Renal cortex interstitium (tissue), 3 donors: ENCODE measurements around the gene GJA4. TPM values are rescaled to one million over a fixed set of nuclear protein-coding genes. Genes with fewer than 3 reads are reported as not detected.

Source experiments
- polyA plus RNA-seq, 3 donors: library from polyadenylated mRNA; unstranded; fragments of 120-200 nt; gene quantifications; one replicate each; pipeline ENCODE4 v1.2.1, GENCODE V29; 2013; ENCODE audit not compliant: insufficient read length in 3 of 3

GJA4 gene
- polyA plus RNA-seq, 3 donors, result 12.5 to 18.6 (median 16.3) TPM

Other genes starting within 250 kb of the GJA4 start
- gene GJB5, start 38.0 kb upstream of the GJA4 start, polyA plus RNA-seq, result under 1 TPM; 0.18 to 0.37 (median 0.30) TPM
- under 1 TPM; 0.12 to 0.36 (median 0.33) TPM for gene GJB4, start 33.3 kb upstream of the GJA4 start, polyA plus RNA-seq
- gene GJB3, start 11.8 kb upstream of the GJA4 start, polyA plus RNA-seq, result under 1 TPM; 0.26 to 0.32 (median 0.31) TPM
- 10 to 100 TPM; 29.9 to 33.3 (median 31.5) TPM for gene SMIM12, start 66.8 kb downstream of the GJA4 start, polyA plus RNA-seq
- gene DLGAP3, start 136.7 kb downstream of the GJA4 start, polyA plus RNA-seq, result 1 to 10 TPM; 1.4 to 3.0 (median 2.5) TPM
- 10 to 100 TPM; 27.8 to 32.0 (median 29.4) TPM for gene TMEM35B, start 192.3 kb downstream of the GJA4 start, polyA plus RNA-seq
- gene ZMYM6, start 238.9 kb downstream of the GJA4 start, polyA plus RNA-seq, result 10 to 100 TPM; 14.4 to 26.2 (median 20.1) TPM